Measurements from ENCODE around the gene COQ7.

Gene COQ7

GRCh38 chr16:19092653-19093410 lies 25.4 kb downstream of the COQ7 start:
- DNase-seq (ENCODE audit: low spot score): no peak
- Mint-ChIP-seq H3K9me3 (peaks cover 36% of the 10 kb centered on the region), H3K27ac (no peak overlapping the region), H3K4me1 (ENCODE audit: low read depth) (peaks cover 3% of the 10 kb centered on the region), H3K4me3 (no peak overlapping the region), H3K27me3 (ENCODE audit: low read depth) (no peaks in the 10 kb centered on the region), H3K36me3 (ENCODE audit: low read depth) (no peaks in the 10 kb centered on the region)

DNA sequence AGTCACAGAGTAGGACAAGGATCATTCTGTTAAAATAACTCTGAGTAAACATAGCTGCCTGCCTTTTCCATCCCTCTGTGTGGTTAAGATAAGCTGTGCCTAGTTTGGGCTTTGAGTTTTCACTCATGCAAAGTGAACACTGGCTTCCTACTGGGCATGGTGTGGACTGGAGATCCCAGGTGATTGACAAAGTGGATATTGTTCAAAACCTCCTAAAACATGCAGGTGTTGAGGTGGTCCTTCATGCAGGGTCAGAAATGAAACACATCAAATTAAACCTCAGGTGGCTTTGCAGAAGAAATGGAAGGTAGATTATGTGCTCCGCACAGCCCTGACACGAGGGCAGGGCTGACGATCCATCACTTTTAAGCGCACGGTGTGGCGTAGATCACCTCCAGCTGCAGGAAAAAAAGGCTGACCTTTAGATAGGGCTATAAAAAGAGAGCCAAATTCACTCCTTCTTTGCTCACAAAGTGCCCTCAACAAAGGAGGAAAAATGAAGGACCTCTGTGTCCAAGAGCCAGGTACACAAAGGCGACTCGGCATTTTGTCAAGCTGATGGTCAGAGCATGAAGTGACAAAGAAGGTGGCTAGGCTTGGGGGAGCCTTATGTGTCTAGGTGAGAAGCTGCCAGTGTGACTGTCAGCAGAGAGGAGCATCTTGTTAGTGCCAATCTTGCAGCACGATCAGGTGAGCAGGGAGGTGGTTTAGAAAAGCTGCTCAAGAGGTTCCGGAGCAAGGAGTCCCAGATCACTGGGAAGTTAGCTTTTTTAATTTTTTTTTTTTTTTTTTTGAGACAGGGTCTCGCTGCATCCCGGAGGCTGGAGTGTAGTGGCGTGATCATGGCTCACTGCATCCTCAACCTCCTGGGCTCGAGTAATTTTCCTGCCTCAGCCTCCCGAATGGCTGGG lies 26.5 kb downstream of the COQ7 start:
- Mint-ChIP-seq H3K27me3 (ENCODE audit: low read depth) (no peaks in the 10 kb centered on the region), H3K4me1 (ENCODE audit: low read depth) (peaks cover 3% of the 10 kb centered on the region), H3K4me3 (no peak overlapping the region), H3K36me3 (ENCODE audit: low read depth) (peaks cover 2% of the 10 kb centered on the region), H3K9me3 (peaks cover 42% of the 10 kb centered on the region), H3K27ac (no peak overlapping the region)
- no peak for DNase-seq (ENCODE audit: low spot score)

DNA sequence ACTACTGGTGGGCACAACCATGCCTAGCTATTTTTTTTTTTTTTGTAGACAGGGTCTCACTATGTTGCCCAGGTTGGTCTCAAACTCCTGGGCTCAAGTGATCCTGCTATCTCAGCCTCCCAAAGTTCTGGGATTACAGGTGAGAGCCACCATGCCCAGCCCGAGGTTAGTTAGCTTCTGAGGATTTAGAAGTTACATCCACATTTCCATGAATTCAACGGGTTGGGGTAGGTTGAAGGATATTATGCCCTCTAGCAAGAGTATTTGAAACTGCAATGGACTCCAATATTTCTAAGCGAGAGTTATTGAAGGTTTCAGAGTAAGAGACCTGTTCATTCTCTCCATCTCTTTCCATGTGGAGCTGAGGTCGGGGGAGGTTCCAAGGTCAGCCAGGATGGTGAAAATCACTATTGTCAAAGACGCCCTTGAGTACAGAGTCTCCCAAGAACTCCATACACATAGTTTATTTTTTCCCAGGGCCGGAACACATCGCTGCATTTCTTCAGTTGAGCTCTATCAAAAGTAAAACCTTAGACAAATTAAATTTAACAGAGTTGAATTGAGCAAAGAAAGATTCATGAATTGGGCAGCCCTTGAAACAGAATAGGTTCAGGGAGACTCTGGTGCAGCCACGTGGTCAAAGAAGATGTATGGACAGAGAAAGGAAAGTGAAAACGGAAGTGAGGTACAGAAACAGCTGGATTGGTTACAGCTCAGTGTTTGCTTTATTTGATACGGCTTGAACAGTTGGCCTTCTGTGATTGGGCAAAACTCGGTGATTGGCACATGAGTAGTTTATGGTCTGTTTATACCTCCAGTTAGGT lies 27.3 kb downstream of the COQ7 start:
- H3K27ac Mint-ChIP-seq: no peak overlapping the region
- no peak overlapping the region for H3K4me3 Mint-ChIP-seq
- H3K9me3 Mint-ChIP-seq: peaks cover 42% of the 10 kb centered on the region
- H3K36me3 Mint-ChIP-seq (ENCODE audit: low read depth): peaks cover 2% of the 10 kb centered on the region
- no peak for DNase-seq (ENCODE audit: low spot score)
- peaks cover 3% of the 10 kb centered on the region for H3K4me1 Mint-ChIP-seq (ENCODE audit: low read depth)
- no peaks in the 10 kb centered on the region for H3K27me3 Mint-ChIP-seq (ENCODE audit: low read depth)

- peaks cover 3% of the 10 kb centered on the region for H3K4me1 Mint-ChIP-seq (ENCODE audit: low read depth)
- H3K27ac Mint-ChIP-seq: no peak overlapping the region
- peaks cover 42% of the 10 kb centered on the region for H3K9me3 Mint-ChIP-seq
- DNase-seq (ENCODE audit: low spot score): no peak
- no peak overlapping the region for H3K4me3 Mint-ChIP-seq
- H3K36me3 Mint-ChIP-seq (ENCODE audit: low read depth): peaks cover 2% of the 10 kb centered on the region
- no peaks in the 10 kb centered on the region for H3K27me3 Mint-ChIP-seq (ENCODE audit: low read depth)
These were observed 28.2 kb downstream of the COQ7 start for GRCh38 chr16:19095654-19096053.

GRCh38 chr16:19098173-19098572 lies 30.8 kb downstream of the COQ7 start:
- Mint-ChIP-seq H3K4me3 (no peak overlapping the region), H3K9me3 (peaks cover 25% of the 10 kb centered on the region), H3K36me3 (ENCODE audit: low read depth) (peaks cover 2% of the 10 kb centered on the region), H3K4me1 (ENCODE audit: low read depth) (peaks cover 3% of the 10 kb centered on the region), H3K27me3 (ENCODE audit: low read depth) (no peaks in the 10 kb centered on the region), H3K27ac (no peak overlapping the region)
- DNase-seq (ENCODE audit: low spot score): no peak

DNA sequence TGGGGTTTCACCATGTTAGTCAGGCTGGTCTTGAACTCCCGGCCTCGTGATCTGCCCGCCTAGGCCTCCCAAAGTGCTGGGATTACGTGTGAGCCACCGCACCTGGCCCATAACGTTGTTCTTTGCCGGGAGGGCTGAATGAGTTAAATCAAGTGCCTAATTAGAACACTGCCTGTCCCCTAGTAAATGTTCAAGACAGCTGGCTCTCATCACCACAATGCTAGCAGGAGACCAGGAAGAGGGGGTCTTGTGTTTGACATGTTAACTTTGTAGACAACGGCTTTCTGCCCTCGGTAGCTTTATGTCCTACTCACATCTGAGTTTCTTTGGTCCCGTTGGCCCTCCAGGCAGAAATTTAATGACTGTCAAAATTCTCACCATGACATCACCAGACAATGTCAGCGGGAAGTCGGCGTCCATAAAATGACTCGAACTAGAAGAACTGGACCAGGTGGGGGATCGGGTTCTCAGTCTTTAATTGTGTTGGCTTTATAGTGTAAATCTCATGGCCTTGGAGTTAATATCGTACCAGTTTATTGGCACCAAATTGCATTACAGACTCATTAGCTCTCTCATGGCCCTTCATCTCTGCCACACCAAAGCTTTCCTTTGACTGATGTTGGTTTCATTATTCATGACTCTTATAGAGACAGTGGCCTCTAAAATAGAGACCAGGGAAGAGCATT lies 34.9 kb downstream of the COQ7 start:
- Mint-ChIP-seq H3K9me3 (peaks cover 11% of the 10 kb centered on the region), H3K4me3 (no peak overlapping the region), H3K27ac (no peak overlapping the region), H3K4me1 (ENCODE audit: low read depth) (no peaks in the 10 kb centered on the region), H3K36me3 (ENCODE audit: low read depth) (peaks cover 2% of the 10 kb centered on the region), H3K27me3 (ENCODE audit: low read depth) (no peaks in the 10 kb centered on the region)
- DNase-seq (ENCODE audit: low spot score): no peak

DNA sequence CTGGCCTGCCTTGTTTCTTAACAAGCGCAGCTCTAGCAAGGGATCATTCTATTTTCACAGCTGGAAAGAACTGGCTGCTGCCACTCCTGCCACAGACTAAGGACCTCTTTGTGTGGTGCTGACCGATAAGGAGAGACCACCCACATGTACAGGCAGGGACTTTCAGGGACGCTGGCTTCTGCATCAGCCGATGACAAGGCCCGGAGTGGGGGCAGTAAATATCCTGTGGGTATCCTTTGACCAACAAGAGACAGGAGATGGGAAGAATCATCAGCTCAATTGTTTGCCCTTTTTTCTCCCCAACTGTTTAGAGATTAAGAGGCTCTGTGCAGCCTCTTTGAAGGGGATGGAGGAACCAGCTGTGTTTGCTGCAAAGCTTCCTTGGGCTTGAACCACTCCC lies 37.2 kb downstream of the COQ7 start:
- DNase-seq (ENCODE audit: low spot score): no peak
- Mint-ChIP-seq H3K4me3 (no peak overlapping the region), H3K9me3 (no peaks in the 10 kb centered on the region), H3K27ac (no peak overlapping the region), H3K36me3 (ENCODE audit: low read depth) (no peaks in the 10 kb centered on the region), H3K4me1 (ENCODE audit: low read depth) (peaks cover 4% of the 10 kb centered on the region), H3K27me3 (ENCODE audit: low read depth) (no peaks in the 10 kb centered on the region)

DNA sequence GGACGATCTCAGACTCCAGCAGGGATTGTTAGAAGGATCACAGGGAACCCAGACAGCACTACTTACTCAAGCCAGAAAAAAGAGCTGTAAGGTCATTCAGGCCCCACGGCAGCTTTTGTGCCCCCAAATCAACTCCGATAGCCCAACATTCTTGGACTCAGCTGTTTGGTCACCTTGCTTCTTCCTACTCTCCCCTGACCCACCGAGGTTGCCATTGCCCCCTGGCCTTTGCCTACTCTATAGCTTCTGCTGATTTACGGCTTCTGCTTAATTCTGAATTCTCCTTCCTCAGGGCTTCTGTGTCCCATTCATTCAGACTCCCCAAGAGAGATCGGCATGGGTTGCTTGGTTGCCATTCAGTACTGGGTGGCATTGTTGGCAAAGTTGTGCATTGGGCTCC lies 37.7 kb downstream of the COQ7 start:
- no peak overlapping the region for H3K4me3 Mint-ChIP-seq
- no peak overlapping the region for H3K27ac Mint-ChIP-seq
- no peaks in the 10 kb centered on the region for H3K36me3 Mint-ChIP-seq (ENCODE audit: low read depth)
- no peak for DNase-seq (ENCODE audit: low spot score)
- no peaks in the 10 kb centered on the region for H3K27me3 Mint-ChIP-seq (ENCODE audit: low read depth)
- no peaks in the 10 kb centered on the region for H3K9me3 Mint-ChIP-seq
- H3K4me1 Mint-ChIP-seq (ENCODE audit: low read depth): peaks cover 4% of the 10 kb centered on the region

DNA sequence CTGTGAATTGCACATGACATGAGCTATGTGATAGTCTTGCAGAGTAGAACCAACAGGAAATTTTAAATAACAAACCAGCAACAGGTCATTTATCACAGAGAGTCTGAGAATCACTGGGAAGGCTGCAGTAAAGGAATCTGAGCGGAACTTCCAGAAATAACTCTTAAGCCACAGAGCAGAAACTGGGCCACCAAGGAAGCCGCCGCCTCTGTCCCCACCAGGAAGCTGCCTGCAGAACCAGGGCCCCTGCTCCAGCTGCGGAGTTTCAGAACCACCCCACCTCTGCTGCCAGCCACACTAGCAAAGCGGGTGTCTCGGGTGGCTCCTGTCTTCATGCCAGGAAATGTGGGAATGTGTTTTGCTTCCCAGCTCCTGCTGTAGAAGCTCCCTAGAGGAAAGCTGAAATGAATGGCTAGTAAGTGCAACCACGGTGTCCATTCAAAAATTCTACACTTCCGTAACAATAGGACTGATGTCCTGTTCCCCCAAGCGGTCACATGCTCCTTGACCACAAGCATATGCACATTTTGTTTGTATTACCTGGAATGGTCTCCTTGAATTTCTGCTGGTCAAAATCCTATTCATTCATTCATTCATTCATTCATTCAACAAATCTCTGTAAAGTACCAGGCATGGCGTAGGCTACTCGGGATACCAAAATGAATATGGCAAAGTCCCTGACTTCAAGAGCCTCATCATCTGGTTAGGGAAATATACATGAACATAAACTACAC lies 38.6 kb downstream of the COQ7 start:
- Mint-ChIP-seq H3K9me3 (no peaks in the 10 kb centered on the region), H3K36me3 (ENCODE audit: low read depth) (no peaks in the 10 kb centered on the region), H3K27me3 (ENCODE audit: low read depth) (no peaks in the 10 kb centered on the region), H3K4me3 (no peak overlapping the region), H3K4me1 (ENCODE audit: low read depth) (peaks cover 4% of the 10 kb centered on the region), H3K27ac (no peak overlapping the region)
- DNase-seq (ENCODE audit: low spot score): no peak

- DNase-seq (ENCODE audit: low spot score): no peak
- no peaks in the 10 kb centered on the region for H3K9me3 Mint-ChIP-seq
These were observed 39.2 kb downstream of the COQ7 start for GRCh38 chr16:19106625-19107020.

DNA sequence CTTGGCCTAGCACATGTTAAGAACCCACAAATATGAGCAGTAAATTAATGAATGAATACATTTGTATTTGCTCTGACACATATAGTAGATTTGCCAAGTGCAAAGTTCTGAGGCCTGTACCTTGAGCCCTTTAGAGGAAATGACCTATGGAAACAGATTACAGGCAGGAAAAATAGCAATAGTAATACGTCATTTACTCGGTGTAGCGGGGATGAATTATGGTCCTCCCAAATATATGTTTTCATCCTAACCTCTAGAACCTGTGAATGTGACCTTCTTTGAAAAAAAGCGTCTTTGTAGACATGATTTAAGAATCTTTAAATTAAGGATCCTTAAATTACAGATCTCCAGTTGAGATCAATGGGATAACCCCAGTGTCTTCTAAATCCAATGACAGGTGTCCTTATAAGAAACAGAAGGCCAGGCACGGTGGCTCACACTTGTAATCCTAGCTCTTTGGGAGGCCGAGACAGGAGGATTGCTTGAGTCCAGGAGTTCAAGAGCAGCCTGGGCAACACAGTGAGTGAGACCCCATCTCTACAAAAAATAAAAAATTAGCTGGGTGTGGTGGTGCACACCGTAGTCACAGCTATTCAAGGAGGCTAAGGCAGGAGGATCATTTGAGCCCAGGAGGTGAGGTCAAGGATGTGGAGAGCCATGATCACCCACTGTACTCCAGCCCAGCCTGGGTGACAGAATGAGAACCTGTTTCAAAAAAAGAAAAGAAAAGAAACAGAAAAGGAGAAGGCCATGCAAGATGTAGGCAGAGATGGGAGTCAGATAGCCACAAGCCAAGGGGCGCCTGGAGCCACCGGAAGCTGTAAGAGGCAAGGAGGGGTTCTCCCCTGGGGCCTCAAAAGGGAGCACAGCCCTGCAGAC lies 41.2 kb downstream of the COQ7 start:
- H3K27me3 Mint-ChIP-seq (ENCODE audit: low read depth): no peaks in the 10 kb centered on the region
- no peak for DNase-seq (ENCODE audit: low spot score)
- no peaks in the 10 kb centered on the region for H3K36me3 Mint-ChIP-seq (ENCODE audit: low read depth)
- H3K27ac Mint-ChIP-seq: no peak overlapping the region
- H3K4me3 Mint-ChIP-seq: no peak overlapping the region
- H3K4me1 Mint-ChIP-seq (ENCODE audit: low read depth): peaks cover 13% of the 10 kb centered on the region
- H3K9me3 Mint-ChIP-seq: no peaks in the 10 kb centered on the region

More at GRCh38 chr16:19106625-19107020, 39.2 kb downstream of the COQ7 start:
- Mint-ChIP-seq H3K4me3 (no peak overlapping the region), H3K36me3 (ENCODE audit: low read depth) (no peaks in the 10 kb centered on the region), H3K27ac (peak overlapping the region; percentile 52), H3K27me3 (ENCODE audit: low read depth) (no peaks in the 10 kb centered on the region), H3K4me1 (ENCODE audit: low read depth) (peaks cover 4% of the 10 kb centered on the region)

DNA sequence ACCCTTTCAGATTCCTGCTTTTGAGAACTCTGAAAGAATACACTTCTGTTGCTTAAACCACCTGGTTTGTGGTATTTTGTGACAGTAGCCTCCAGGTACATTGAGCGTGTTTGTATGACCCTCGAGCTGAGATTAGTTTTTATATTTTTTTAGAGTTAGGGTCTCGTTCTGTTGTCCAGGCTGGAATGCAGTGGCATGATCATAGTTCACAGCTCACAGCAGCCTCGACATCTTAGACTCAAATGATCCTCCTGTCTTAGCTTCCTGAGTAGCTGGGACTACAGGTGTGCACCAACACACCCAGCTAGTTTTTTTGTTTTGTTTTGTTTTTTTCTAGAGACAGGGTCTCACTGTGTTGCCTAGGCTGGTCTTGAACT lies 41.9 kb downstream of the COQ7 start:
- Mint-ChIP-seq H3K27ac (no peak overlapping the region), H3K4me3 (no peak overlapping the region), H3K4me1 (ENCODE audit: low read depth) (peaks cover 13% of the 10 kb centered on the region), H3K9me3 (no peaks in the 10 kb centered on the region), H3K27me3 (ENCODE audit: low read depth) (no peaks in the 10 kb centered on the region), H3K36me3 (ENCODE audit: low read depth) (no peaks in the 10 kb centered on the region)
- no peak for DNase-seq (ENCODE audit: low spot score)
